Thyroid gland (tissue), 4 donors: ENCODE measurements around the gene KDM1A. TPM values are rescaled to one million over a fixed set of nuclear protein-coding genes. Genes with fewer than 3 reads are reported as not detected.

Experiments used
- DNase-seq, 2 donors: peaks; one replicate each; pipeline ENCODE4 v3.0.0-alpha.2; 2019
- H3K27ac ChIP-seq, 3 donors: fragments of 200-600 bp; sonication (generic); 1 replicate in 2 of 3; 2 replicates in 1 of 3; pipeline ENCODE4 v1.5.1; 2016 to 2019; ENCODE audit warnings: mild to moderate bottlenecking in 1 of 3, moderate library complexity in 1 of 3
- H3K27me3 ChIP-seq: fragments of 200-600 bp; sonication (generic); one replicate; pipeline ENCODE4 v1.5.1; 2019
- H3K36me3 ChIP-seq, 2 donors: fragments of 200-600 bp; sonication (generic); one replicate each; pipeline ENCODE4 v1.5.1; 2016 to 2019
- H3K4me1 ChIP-seq, 2 donors: fragments of 200-600 bp; sonication (generic); one replicate each; pipeline ENCODE4 v1.5.1; 2017 to 2019
- H3K4me3 ChIP-seq, 3 donors: fragments of 200-600 bp; sonication (generic); replicated peaks in 1 of 3; 1 replicate in 2 of 3; 2 replicates in 1 of 3; pipeline ENCODE4 v1.5.1; 2016; ENCODE audit warnings: mild to moderate bottlenecking in 1 of 3
- H3K9me3 ChIP-seq: fragments of 200-600 bp; sonication (generic); one replicate; pipeline ENCODE4 v1.5.1; 2017
- POLR2A ChIP-seq, 2 donors: fragments of 450-650 bp; IDR thresholded peaks; one replicate each; pipeline ENCODE4 v1.6.1; 2017; ENCODE audit warnings: antibody characterized with exemption in 2 of 2, mild to moderate bottlenecking in 2 of 2, moderate library complexity in 1 of 2
- WGBS, 2 donors: methylation state at CpG; one replicate each; pipeline ENCODE4 v1.1.5; 2017; 5-methylcytosine and 5-hydroxymethylcytosine counted together
- intact Hi-C: fragments of 100-400 bp; cut with DNase I; formaldehyde crosslinking; loops from one replicate; pipeline ENCODE4 v1.15.1; 2023
- total RNA-seq, 4 donors: library from RNA; depleted of rRNA; stranded (reverse); fragments of >200 nt; gene quantifications; one replicate each; pipeline ENCODE4 v1.2.3, GENCODE V29; 2016
- TF ChIP-seq, protein P1 (sequence below), 6 experiments: fragments of 200-600 bp in 3 of 6; fragments of 450-650 bp in 3 of 6; sonication (generic) in 3 of 6; IDR thresholded peaks; one replicate each; pipeline ENCODE4 v1.5.1; 2016 to 2019; ENCODE audit warnings: antibody characterized with exemption in 6 of 6, mild to moderate bottlenecking in 2 of 6, inconsistent platforms in 1 of 6, moderate library complexity in 1 of 6

The KDM1A gene
- total RNA-seq, 4 donors from 2014 or later: 56.2 to 70.0 (median 65.2) TPM

DNA sequence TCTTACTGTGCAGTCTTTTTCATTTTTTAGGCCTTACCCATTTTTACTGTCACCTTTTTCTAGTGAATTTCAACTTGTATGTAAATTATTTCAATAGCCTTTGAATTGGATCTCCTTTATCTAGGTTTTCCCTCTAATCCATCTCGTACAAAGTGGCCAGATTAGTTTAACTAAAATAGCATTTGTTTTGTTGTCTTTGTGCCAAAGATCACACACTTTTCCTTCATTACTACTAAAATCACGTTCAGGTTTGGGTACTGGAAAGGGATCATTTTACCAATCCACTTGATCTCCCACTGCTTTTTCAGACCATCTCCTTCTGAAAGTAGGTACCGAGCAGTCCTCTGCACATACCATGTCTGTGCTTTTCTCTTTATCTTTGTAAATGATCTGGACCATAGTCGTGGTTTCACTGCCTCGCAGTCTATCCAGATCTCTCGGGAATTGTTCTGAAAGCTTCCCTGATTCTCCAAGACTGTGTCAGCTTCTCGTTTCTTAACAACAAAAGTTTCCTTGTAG lies 20.1 kb downstream of the KDM1A start:
- no peak for DNase-seq
- peaks cover 10 to 16% of the 10 kb centered on the region in 2 donors for H3K4me1 ChIP-seq
- 57 to 63% methylated on average over 7 of the region's 7 CpGs for WGBS, 2 donors
- H3K27me3 ChIP-seq: no peaks in the 10 kb centered on the region
- no peak overlapping the region for H3K27ac ChIP-seq
- no peaks in the 10 kb centered on the region for H3K9me3 ChIP-seq
- H3K4me3 ChIP-seq: no peak overlapping the region
- no peaks in the 10 kb centered on the region for H3K36me3 ChIP-seq
- intact Hi-C loops: no loop called here
- TF ChIP-seq, protein P1, sequence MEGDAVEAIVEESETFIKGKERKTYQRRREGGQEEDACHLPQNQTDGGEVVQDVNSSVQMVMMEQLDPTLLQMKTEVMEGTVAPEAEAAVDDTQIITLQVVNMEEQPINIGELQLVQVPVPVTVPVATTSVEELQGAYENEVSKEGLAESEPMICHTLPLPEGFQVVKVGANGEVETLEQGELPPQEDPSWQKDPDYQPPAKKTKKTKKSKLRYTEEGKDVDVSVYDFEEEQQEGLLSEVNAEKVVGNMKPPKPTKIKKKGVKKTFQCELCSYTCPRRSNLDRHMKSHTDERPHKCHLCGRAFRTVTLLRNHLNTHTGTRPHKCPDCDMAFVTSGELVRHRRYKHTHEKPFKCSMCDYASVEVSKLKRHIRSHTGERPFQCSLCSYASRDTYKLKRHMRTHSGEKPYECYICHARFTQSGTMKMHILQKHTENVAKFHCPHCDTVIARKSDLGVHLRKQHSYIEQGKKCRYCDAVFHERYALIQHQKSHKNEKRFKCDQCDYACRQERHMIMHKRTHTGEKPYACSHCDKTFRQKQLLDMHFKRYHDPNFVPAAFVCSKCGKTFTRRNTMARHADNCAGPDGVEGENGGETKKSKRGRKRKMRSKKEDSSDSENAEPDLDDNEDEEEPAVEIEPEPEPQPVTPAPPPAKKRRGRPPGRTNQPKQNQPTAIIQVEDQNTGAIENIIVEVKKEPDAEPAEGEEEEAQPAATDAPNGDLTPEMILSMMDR (IDR thresholded peaks at IDR 0.05): no peak
- no peak for TF ChIP-seq POLR2A (IDR thresholded peaks at IDR 0.05)

DNA sequence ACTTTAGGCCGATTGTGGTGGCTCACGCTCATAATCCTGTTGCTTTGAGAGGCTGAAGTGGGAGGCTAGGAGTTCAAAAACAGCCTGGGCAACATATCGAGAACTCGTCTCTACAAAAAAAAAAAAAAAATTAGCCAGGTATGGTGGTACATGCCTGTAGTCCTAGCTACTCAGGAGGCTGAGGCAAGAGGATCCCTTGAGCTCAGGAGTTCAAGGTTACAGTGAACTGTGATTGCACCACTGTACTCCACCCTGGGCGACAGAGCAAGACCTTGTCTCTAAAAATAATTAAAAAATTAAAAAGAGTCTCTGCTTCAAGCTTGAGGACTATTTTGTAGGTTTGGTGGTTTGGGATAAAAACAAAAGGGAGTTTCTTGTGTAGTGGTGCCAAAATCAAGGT lies 21.2 kb downstream of the KDM1A start:
- H3K27ac ChIP-seq: no peak overlapping the region
- H3K27me3 ChIP-seq: no peaks in the 10 kb centered on the region
- H3K36me3 ChIP-seq: no peaks in the 10 kb centered on the region
- no peaks in the 10 kb centered on the region for H3K9me3 ChIP-seq
- TF ChIP-seq POLR2A (IDR thresholded peaks at IDR 0.05): no peak
- TF ChIP-seq, protein P1 (IDR thresholded peaks at IDR 0.05): no peak
- 88 to 92% methylated on average over 5 of the region's 5 CpGs for WGBS, 2 donors
- intact Hi-C loops: no loop called here
- no peak overlapping the region for H3K4me3 ChIP-seq
- peaks cover 10 to 16% of the 10 kb centered on the region in 2 donors for H3K4me1 ChIP-seq
- no peak for DNase-seq

DNA sequence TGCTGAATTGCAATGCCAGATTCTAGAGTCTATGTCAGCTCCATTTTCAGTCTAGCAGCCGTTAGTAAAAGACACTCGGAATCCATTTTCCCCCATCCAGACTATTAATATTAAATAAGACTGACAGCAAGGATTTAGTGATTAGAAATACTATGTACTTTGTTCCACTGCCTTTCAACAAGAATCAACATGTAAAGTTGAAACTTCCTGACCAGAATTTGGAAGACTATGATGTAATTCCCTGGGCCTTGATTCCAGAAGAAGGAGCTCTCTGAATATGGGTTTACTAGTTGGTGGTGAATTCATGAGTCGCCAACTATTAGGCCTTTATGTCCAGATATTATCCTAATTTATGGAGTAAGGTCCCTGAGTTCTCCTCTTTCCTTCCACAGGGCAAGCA lies 24.8 kb downstream of the KDM1A start:
- Histone ChIP-seq H3K4me3 (no peak overlapping the region), H3K4me1 (peaks cover 8 to 9% of the 10 kb centered on the region in 2 donors), H3K9me3 (no peaks in the 10 kb centered on the region), H3K27me3 (no peaks in the 10 kb centered on the region), H3K27ac (no peak overlapping the region), H3K36me3 (no peaks in the 10 kb centered on the region)
- intact Hi-C loops: no loop called here
- no peak for DNase-seq
- WGBS, 2 donors: 97 to 98% methylated on average over 3 of the region's 3 CpGs
- no peak for TF ChIP-seq POLR2A (IDR thresholded peaks at IDR 0.05)
- TF ChIP-seq, protein P1 (IDR thresholded peaks at IDR 0.05): no peak

DNA sequence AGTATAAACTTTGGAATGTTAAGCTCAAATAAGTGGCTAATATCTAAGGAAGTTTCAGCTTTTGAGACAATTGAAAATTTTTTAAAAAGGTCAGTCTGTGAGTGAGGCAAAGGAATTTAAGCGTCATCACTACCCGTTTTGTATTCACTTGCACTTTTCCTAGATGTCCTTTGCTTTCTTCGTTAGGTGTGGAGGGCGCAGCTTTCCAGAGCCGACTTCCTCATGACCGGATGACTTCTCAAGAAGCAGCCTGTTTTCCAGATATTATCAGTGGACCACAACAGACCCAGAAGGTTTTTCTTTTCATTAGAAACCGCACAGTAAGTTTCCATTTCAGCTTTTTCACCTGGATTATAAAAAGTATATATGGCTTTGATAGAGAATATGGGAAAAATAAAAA lies 30.9 kb downstream of the KDM1A start:
- H3K4me3 ChIP-seq: no peak overlapping the region
- no peaks in the 10 kb centered on the region for H3K4me1 ChIP-seq
- H3K9me3 ChIP-seq: no peaks in the 10 kb centered on the region
- H3K36me3 ChIP-seq: peaks cover 3 to 13% of the 10 kb centered on the region in 2 donors
- DNase-seq: no peak
- TF ChIP-seq POLR2A (IDR thresholded peaks at IDR 0.05): no peak
- TF ChIP-seq, protein P1 (IDR thresholded peaks at IDR 0.05): no peak
- WGBS, 2 donors: 74 to 76% methylated on average over 7 of the region's 7 CpGs
- no peak overlapping the region for H3K27ac ChIP-seq
- intact Hi-C loops: no loop called here
- H3K27me3 ChIP-seq: no peaks in the 10 kb centered on the region

DNA sequence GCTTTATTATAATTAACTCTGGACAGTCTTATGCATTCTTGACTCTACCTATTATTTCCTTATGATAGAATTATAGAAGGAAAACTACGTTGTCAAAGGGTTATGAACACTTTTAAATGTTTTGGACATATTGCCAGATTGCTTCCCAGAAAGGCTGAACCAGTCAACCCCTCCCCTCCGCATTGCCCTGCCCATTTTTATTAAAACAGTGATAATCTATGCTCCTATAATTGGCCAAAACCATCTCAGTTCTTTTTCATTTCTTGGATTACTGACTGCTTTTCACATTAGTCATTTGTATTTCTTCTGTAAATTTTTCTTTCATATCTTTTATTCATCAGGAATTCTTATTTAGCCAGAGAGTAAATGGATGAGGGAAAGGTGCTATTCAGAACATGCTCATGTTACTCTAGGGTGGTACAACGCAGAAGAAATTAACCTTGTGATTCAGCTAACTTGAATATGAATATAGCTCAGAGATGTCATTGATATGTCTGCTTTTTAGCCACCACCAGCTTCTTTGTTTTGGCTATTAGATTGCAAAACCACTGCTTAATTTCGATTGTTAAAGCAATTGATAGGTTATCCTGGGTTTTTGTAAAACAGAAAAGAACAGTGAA lies 32.1 kb downstream of the KDM1A start:
- H3K9me3 ChIP-seq: no peaks in the 10 kb centered on the region
- H3K4me1 ChIP-seq: no peaks in the 10 kb centered on the region
- 88 to 90% methylated on average over 4 of the region's 4 CpGs for WGBS, 2 donors
- no peak for DNase-seq
- H3K36me3 ChIP-seq: peaks cover 3 to 13% of the 10 kb centered on the region in 2 donors
- no peak overlapping the region for H3K4me3 ChIP-seq
- no peak overlapping the region for H3K27ac ChIP-seq
- H3K27me3 ChIP-seq: no peaks in the 10 kb centered on the region
- intact Hi-C loops: no loop called here
- TF ChIP-seq, protein P1 (IDR thresholded peaks at IDR 0.05): no peak
- no peak for TF ChIP-seq POLR2A (IDR thresholded peaks at IDR 0.05)
